Fibroblast of the conjunctiva (primary cell): Measurements from ENCODE around the gene PSD.

ENCODE experiments used
- DNase-seq: peaks from one replicate; pipeline ENCODE4 v3.0.0-alpha.2; 2010; ENCODE audit warnings: low read depth

The PSD gene

DNA sequence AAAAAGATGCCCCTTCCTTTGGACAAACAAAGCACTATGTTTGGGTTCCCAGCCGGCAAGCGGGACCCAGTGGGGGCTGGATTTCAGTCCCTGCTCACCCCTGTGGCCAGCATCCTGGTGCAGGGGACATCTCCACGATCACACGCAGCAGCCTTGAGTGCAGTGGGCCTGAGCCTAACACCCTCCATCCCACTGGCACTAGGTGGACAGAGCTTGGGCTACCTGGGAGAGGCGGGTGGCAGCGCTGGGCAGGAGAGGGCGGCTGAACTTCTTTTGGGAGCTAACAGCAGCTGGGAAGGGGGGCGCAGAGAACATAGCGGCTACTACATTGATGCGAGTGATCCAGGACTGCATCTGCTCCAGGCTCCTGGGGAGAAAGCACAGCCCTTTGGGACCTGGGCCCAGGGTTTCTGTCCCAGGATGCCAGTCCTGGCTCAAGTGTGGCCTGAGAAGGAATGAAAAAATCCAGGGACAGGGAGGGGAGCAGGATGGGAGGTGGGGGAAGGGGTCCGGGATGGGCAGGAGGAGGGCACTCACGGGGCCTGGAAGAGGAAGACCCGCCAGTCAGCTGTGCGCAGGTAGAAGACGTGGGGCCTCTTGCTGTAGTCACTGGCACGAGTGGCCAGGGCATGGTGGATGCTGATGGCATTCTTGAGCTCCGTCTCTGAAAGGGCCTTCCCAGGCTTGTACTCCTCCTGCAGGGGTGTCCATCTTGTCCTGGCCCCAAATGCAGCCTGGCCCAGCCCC, 14.1 kb downstream of the PSD start:
- DNase-seq = no peak

DNA sequence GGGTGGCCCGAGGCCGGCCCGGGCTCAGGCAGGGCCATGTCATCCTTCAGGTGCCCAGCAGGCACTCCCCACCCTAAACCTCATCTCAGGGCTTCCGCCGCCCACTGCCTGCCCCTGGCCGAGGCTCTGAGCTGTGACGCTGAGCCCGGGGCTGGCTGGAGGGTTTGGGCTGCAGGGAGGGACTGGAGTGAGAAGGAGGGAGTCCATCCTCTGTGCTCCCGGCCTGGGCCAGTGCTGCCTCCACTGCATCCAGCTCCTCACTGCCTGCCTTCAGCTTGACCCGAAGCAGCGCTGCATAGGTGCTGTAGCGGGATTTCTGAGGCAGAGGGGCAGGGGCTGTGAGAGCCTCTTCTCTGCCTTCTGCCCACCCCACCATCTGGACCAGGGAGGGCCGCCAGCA, 15.5 kb downstream of the PSD start:
- no peak for DNase-seq

DNA sequence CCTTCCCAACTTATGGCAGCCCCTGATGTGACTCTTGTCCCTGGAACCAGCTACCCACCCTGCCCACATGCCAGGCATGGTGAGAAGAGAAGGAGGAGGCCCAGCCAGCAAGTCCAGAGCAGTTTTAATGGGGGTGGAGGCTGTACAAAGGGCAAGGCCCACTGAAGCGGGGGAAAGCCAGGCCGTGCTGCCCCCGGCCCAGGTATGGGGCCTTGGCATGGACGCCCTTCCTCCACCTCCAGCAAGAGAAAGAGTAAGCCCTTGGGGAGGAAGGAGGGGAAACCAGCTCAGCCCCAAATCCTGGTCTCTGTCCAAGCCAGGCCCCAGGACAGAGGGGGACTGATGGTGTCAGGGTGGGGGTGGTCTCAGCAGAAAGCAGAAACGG, 16.1 kb downstream of the PSD start:
- DNase-seq = no peak

GRCh38 chr10:102401735-102402511, 16.7 kb downstream of the PSD start:
- DNase-seq = no peak

DNA sequence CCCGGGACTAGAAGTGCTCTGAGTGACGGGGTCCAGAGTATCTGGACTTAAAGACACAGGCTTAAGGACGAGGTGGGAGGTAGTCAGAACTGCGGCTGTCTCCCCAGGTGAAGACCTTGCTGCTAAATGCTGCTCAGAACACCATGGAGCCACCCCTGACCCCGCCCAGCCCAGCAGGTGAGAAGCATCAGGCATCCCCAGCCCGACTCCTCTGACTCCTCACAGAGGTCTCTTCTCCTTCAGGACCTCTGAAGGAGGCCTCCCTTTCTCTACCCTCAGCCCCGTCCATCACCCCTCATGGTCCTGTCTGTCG, 17.3 kb downstream of the PSD start:
- no peak for DNase-seq

DNA sequence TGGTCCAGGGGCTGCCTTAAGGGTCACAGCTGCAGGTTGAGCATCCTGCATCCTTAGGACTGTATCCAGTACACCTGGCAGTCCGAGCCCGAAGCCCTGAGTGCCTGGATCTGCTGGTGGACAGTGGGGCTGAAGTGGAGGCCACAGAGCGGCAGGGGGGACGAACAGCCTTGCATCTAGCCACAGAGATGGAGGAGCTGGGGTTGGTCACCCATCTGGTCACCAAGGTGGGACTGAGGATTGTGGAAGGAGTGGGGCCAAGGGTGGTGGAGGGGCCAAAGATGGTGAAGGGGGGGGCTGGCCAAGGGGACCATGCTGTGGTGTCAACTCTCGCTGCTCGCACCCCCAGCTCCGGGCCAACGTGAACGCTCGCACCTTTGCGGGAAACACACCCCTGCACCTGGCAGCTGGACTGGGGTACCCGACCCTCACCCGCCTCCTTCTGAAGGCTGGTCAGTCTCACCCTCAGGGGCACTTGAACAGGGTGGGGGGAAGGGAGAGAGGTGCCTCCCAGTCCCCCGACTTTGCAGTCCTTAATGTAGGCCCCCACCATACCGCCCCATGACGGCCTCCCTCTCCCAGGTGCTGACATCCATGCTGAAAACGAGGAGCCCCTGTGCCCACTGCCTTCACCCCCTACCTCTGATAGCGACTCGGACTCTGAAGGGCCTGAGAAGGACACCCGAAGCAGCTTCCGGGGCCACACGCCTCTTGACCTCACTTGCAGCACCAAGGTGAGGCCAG, 17.8 kb downstream of the PSD start:
- DNase-seq = no peak

DNA sequence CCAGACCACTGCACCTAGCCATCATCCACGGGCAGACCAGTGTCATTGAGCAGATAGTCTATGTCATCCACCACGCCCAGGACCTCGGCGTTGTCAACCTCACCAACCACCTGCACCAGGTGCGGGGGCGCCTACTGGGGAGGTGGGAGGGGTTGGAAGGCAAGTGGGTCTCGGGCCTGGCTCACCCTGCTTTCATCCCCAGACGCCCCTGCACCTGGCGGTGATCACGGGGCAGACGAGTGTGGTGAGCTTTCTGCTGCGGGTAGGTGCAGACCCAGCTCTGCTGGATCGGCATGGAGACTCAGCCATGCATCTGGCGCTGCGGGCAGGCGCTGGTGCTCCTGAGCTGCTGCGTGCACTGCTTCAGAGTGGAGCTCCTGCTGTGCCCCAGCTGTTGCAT, 18.5 kb downstream of the PSD start:
- no peak for DNase-seq

- DNase-seq = peak; percentile 68
Measured at GRCh38 chr10:102399217-102400021, 19.2 kb downstream of the PSD start.

DNA sequence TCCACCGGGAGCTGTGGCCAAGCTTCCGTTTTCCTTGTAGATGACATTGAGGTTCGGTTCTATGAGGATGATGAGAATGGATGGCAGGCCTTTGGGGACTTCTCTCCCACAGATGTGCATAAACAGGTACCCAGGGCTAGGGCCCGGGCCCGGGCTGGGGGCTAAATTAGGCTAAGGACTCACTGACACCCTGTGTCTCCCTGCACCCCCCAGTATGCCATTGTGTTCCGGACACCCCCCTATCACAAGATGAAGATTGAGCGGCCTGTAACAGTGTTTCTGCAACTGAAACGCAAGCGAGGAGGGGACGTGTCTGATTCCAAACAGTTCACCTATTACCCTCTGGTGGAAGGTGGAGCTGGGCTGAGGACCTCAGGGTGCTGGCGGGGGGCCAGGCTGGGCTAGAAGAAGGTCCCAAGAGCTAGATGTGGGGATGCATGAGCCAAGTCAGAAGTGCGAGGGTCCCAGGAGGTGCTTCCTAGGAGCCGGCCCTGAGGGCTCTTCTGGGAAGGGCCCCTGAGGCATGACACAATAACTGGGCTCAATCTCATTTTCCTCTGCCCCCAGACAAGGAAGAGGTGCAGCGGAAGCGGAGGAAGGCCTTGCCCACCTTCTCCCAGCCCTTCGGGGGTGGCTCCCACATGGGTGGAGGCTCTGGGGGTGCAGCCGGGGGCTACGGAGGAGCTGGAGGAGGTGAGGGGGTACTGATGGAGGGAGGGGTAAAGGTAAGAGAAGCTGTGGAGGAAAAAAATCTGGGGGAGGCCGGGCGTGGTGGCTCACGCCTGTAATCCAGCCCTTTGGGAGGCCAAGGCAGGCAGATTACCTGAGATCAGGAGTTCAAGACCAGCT, 20.2 kb downstream of the PSD start:
- DNase-seq = no peak

DNA sequence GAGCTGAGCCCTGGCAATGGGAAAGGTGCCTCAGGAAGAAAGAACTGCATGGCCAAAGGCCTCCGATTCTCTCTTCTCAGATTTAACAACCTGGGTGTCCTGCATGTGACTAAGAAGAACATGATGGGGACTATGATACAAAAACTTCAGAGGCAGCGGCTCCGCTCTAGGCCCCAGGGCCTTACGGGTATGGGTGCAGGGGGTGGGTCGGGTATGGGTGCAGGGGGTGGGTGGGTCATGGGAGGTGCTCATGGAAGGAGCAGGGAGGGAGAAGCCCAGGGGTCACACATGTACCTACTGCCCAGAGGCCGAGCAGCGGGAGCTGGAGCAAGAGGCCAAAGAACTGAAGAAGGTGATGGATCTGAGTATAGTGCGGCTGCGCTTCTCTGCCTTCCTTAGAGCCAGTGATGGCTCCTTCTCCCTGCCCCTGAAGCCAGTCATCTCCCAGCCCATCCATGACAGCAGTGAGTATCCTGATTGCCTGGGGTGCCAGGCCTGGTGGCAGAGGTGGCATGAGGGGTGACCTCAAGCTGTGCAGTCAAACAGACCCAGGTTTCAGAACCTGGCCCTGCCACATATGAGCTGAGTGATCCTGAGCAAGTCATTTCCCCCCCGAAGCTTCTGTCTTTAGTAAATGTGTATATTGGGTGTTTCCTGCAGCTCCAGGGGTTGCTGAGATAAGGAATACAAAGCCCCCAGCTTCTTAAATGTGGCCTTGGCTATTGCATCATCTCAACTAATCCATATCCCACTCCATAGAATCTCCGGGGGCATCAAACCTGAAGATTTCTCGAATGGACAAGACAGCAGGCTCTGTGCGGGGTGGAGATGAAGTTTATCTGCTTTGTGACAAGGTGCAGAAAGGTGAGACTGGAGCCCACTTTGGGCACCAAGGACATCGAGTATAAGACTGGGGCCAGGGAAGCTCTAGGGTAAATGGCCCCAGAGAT, 21.1 kb downstream of the PSD start:
- DNase-seq = no peak

GRCh38 chr10:102396730-102397151, 21.8 kb downstream of the PSD start:
- DNase-seq = no peak

DNA sequence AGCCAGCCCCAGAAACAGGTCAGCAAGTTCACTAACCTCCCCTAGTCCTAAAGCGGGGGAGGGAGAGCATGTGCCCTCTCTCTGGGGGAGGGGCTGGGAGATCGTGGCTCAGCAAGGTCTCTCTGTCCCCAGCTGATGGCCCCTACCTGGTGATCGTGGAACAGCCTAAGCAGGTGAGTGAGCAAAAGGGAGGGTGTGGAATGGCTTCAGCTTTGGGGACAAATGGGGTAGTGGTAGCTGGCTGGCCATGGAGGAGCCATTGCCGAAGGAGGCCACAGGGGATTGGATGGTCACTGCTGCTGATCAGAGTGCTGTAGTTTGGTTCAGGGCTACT, 22.3 kb downstream of the PSD start:
- DNase-seq = no peak

GRCh38 chr10:102395400-102396316, 22.9 kb downstream of the PSD start, which contains the start of gene NFKB2:
NFKB2 (plus strand) TSS chr10:102395705; CDS start chr10:102395960, 255 bp downstream.
- peak; percentile 63 for DNase-seq

- no peak for DNase-seq
Measured at GRCh38 chr10:102394801-102395399, 23.7 kb downstream of the PSD start.

- peak; percentile 77 for DNase-seq
Measured at GRCh38 chr10:102394079-102394800, 24.3 kb downstream of the PSD start.

- DNase-seq = no peak
Measured at GRCh38 chr10:102393411-102394078, 25.0 kb downstream of the PSD start.

DNA sequence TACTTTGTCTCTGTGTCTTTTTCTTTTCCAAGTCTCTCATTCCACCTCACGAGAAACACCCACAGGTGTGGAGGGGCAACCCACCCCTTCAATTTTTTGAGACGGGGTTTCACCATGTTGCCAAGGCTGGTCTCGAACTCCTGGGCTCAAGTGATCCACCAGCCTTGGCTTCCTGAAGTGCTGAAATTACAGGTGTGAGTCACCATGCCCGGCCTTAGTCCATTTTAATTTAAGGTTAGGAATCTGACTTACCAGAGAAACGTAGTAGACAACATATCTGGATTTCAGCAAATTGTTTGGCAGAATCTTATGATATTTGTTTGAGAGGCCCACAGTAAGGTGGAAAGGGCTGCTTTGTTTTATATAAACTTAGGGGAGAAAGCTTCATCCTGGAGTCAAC, 26.3 kb downstream of the PSD start:
- no peak for DNase-seq
